Right lobe of liver (tissue), 6 donors: ENCODE results near the gene EPHA2. TPM values are rescaled to one million over a fixed set of nuclear protein-coding genes. Genes with fewer than 3 reads are reported as not detected.
A peak's percentile ranks its signal among the peaks of the same experiment; 100 is the strongest.

Experiments
- ATAC-seq, 4 donors: fragments of 200-7000 bp; cut with Tn5 transposase; one replicate each; pipeline ENCODE4 v1.9.1; 2020; ENCODE audit warnings: mild to moderate bottlenecking in 4 of 4, moderate library complexity in 4 of 4
- DNase-seq, 3 donors: peaks; one replicate each; pipeline ENCODE4 v3.0.0-alpha.2; 2020
- H3K27ac ChIP-seq, 3 donors: fragments of 200-600 bp; one replicate each; pipeline ENCODE4 v1.8.0; 2022
- H3K27me3 ChIP-seq, 2 donors: fragments of 200-600 bp; one replicate each; pipeline ENCODE4 v1.8.0; 2022
- H3K36me3 ChIP-seq, 4 donors: fragments of 200-600 bp; sonication (generic) in 1 of 4; one replicate each; pipeline versions ENCODE4 v1.5.1 to v1.8.0; 2017 to 2022; ENCODE audit warnings: control low read depth in 1 of 4
- H3K4me1 ChIP-seq, 4 donors: fragments of 200-600 bp; sonication (generic) in 1 of 4; one replicate each; pipeline versions ENCODE4 v1.5.1 to v1.8.0; 2017 to 2022; ENCODE audit warnings: control low read depth in 1 of 4
- H3K4me3 ChIP-seq, 3 donors: fragments of 200-600 bp; one replicate each; pipeline ENCODE4 v1.8.0; 2022
- H3K9me3 ChIP-seq, 4 donors: fragments of 200-600 bp; sonication (generic) in 1 of 4; one replicate each; pipeline versions ENCODE4 v1.5.1 to v1.8.0; 2017 to 2022; ENCODE audit warnings: control low read depth in 1 of 4
- CTCF ChIP-seq, 4 donors: fragments of 200-600 bp in 3 of 4; fragments of 450-650 bp in 1 of 4; IDR thresholded peaks; one replicate each; pipeline versions ENCODE4 v1.5.1 to v1.8.0; 2016 to 2022; ENCODE audit warnings: antibody characterized with exemption in 4 of 4, mild to moderate bottlenecking in 2 of 4
- POLR2A ChIP-seq: fragments of 450-650 bp; IDR thresholded peaks from one replicate; pipeline ENCODE4 v1.6.1; 2017; ENCODE audit warnings: antibody characterized with exemption, mild to moderate bottlenecking
- WGBS: methylation state at CpG from one replicate; pipeline ENCODE4 v1.1.6; 2018; ENCODE audit warnings: low coverage, low lambda C conversion rate; ENCODE audit not compliant: insufficient coverage; ENCODE audit errors: missing lambda C conversion rate; 5-methylcytosine and 5-hydroxymethylcytosine counted together
- intact Hi-C, 2 donors: fragments of 100-400 bp; cut with DNase I; formaldehyde crosslinking; loops; one replicate each; pipeline versions ENCODE4 v1.11.2 to v1.14.1; 2022
- long read RNA-seq: library from polyadenylated mRNA; unstranded; transcript quantifications from one replicate; pipeline ENCODE4 v2.0.0, GENCODE V29; 2019
- total RNA-seq, 6 experiments: library from RNA; depleted of rRNA in 2 of 6; stranded (reverse); fragments of >200 nt in 2 of 6; fragmentation: NEBNext Ultra II Directional in 3 of 6; extraction: Animal tissue kit (Norgen Biotek cat#: 25700) in 3 of 6; gene quantifications; one replicate each; pipeline versions ENCODE4 v1.1.0 to v1.2.4, GENCODE V29; 2016 to 2023
- donor health status: DM: no; HTN: yes; CAD: no.
- donor health status: DM: no; HTN: no; CAD: no.
- donor health status: DM: no; HTN: no; CAD: no.
- donor health status: DM: no; HTN: yes; CAD: no.
- donor health status: DM: no; HTN: yes; CAD: no.

The EPHA2 gene
- total RNA-seq: 10 to 100 TPM in 4 of 6 experiments, 1 to 10 TPM in 2; 6.0 to 14.7 (median 10.8) TPM
- long read RNA-seq: 0 reads

- intact Hi-C loops: no loop called here
- H3K27ac ChIP-seq: peak within 1 kb of the TSS; percentile 72 to 87 (median 76)
- 3% methylated on average over 27 of the region's 89 CpGs for WGBS
- DNase-seq: peak; percentile 92 to 93 (median 92)
- peak within 1 kb of the TSS; percentile 86 to 95 (median 89) for H3K4me3 ChIP-seq
- H3K36me3 ChIP-seq: no peaks in the 10 kb centered on the region
- peak; percentile 70 to 77 (median 74) for ATAC-seq
- peaks cover 0 to 18% (median 7%) of the 10 kb centered on the region in 4 donors for H3K4me1 ChIP-seq
- no peaks in the 10 kb centered on the region for H3K27me3 ChIP-seq
- TF ChIP-seq POLR2A: peak; percentile 98
- TF ChIP-seq CTCF (IDR thresholded peaks at IDR 0.05): peak in 1 of 4 donors; percentile 5
- no peaks in the 10 kb centered on the region for H3K9me3 ChIP-seq
Measured at GRCh38 chr1:16155537-16156410, at the start of gene EPHA2. Gene EPHA2, minus strand, starts transcription at chr1:16156069. Its CDS starts 137 bp downstream, at chr1:16155932.

GRCh38 chr1:16205334-16205671 is 49.4 kb upstream of the EPHA2 start:
- ATAC-seq: no peak
- TF ChIP-seq POLR2A (no peak), CTCF (IDR thresholded peaks at IDR 0.05) (peak in 2 of 4 donors; percentile 3)
- Histone ChIP-seq H3K4me1 (peaks cover 0 to 6% (median 2%) of the 10 kb centered on the region in 4 donors), H3K27me3 (no peaks in the 10 kb centered on the region), H3K27ac (no peak overlapping the region), H3K4me3 (no peak overlapping the region), H3K36me3 (no peaks in the 10 kb centered on the region), H3K9me3 (no peaks in the 10 kb centered on the region)
- WGBS: no CpG with 5 or more reads among the region's 11 CpGs
- intact Hi-C loops: loop anchor here in 1 of 2 donors (5.0 kb wide), 1 partner anchor 37 kb away; no protein-coding TSS in a partner anchor
- DNase-seq: no peak

GRCh38 chr1:16204634-16205333 is 48.9 kb upstream of the EPHA2 start:
- peak in 1 of 4 donors; percentile 16 for ATAC-seq
- DNase-seq: no peak
- WGBS: 96% methylated on average over 4 of the region's 12 CpGs
- Histone ChIP-seq H3K27me3 (no peaks in the 10 kb centered on the region), H3K36me3 (no peaks in the 10 kb centered on the region), H3K4me1 (peaks cover 0 to 6% (median 2%) of the 10 kb centered on the region in 4 donors), H3K27ac (no peak overlapping the region), H3K9me3 (no peaks in the 10 kb centered on the region), H3K4me3 (no peak overlapping the region)
- TF ChIP-seq CTCF (IDR thresholded peaks at IDR 0.05): peak; percentile 16 to 38 (median 34)
- no peak for TF ChIP-seq POLR2A
- intact Hi-C loops: loop anchor here in 1 of 2 donors (5.0 kb wide), 1 partner anchor 38 kb away; no protein-coding TSS in a partner anchor

- no peaks in the 10 kb centered on the region for H3K27me3 ChIP-seq
- H3K36me3 ChIP-seq: no peaks in the 10 kb centered on the region
- no peak for ATAC-seq
- DNase-seq: no peak
- H3K27ac ChIP-seq: no peak overlapping the region
- WGBS: 80% methylated on average over 1 of the region's 2 CpGs
- no peak for TF ChIP-seq POLR2A
- no peak for TF ChIP-seq CTCF (IDR thresholded peaks at IDR 0.05)
- intact Hi-C loops: no loop called here
- H3K4me3 ChIP-seq: no peak overlapping the region
- peaks cover 0 to 6% (median 2%) of the 10 kb centered on the region in 4 donors for H3K4me1 ChIP-seq
- H3K9me3 ChIP-seq: no peaks in the 10 kb centered on the region
Measured at GRCh38 chr1:16204216-16204615, 48.3 kb upstream of the EPHA2 start.
